SK-N-SH (cell line): ENCODE results near the gene KRCC1. TPM values are rescaled to one million over a fixed set of nuclear protein-coding genes. Genes with fewer than 3 reads are reported as not detected.

ENCODE experiments used
- CTCF ChIA-PET: fragments of 300-600, 350-600 bp; formaldehyde crosslinking; extraction: SDS; loops from one replicate; lab custom pipeline; 2021; lab: Yijun Ruan, JAX
- POLR2A ChIA-PET: fragments of 350-600 bp; sonication (Branson Sonifier 250); formaldehyde crosslinking; extraction: SDS; loops from one replicate; lab custom pipeline; 2020; ENCODE audit warnings: antibody characterized with exemption, inconsistent platforms; lab: Yijun Ruan, JAX
- DNase-seq: peaks from one replicate; pipeline ENCODE4 v3.0.0; 2012
- H2AFZ ChIP-seq: fragments of 200-600 bp; sonication (generic); 2 replicates; pipeline ENCODE4 v1.8.1; 2016; ENCODE audit warnings: antibody characterized with exemption, mild to moderate bottlenecking, low read depth
- H3F3A ChIP-seq: fragments of 200-600 bp; sonication (generic); replicated peaks from 2 replicates; pipeline ENCODE3; 2016; ENCODE audit warnings: antibody characterized with exemption, mild to moderate bottlenecking; ENCODE audit not compliant: insufficient read depth
- H3K27ac ChIP-seq, 2 experiments: fragments of 200-500 bp in 1 of 2; fragments of 200-600 bp in 1 of 2; sonication (Bioruptor generic) in 1 of 2; sonication (generic), shearing (Covaris generic) in 1 of 2; 2 replicates each; pipeline versions ENCODE4 v1.5.1 to v1.6.1; 2014 to 2016; ENCODE audit warnings: low read depth in 2 of 2, inconsistent platforms in 1 of 2, low read length in 1 of 2, mild to moderate bottlenecking in 1 of 2, mixed read lengths in 1 of 2
- H3K27me3 ChIP-seq: fragments of 200-600 bp; sonication (generic), shearing (Covaris generic); 2 replicates; pipeline ENCODE4 v1.6.1; 2016; ENCODE audit warnings: mixed run types; ENCODE audit not compliant: insufficient read depth
- H3K36me3 ChIP-seq, 2 experiments: fragments of 200-500 bp in 1 of 2; fragments of 200-600 bp in 1 of 2; sonication (Bioruptor generic) in 1 of 2; sonication (generic) in 1 of 2; replicated peaks in 1 of 2; 2 replicates each; pipeline versions ENCODE3 to v1.5.1; 2014 to 2016; ENCODE audit warnings: low read length in 1 of 2, mild to moderate bottlenecking in 1 of 2; ENCODE audit not compliant: insufficient read depth in 2 of 2, control insufficient read depth in 1 of 2
- H3K4me1 ChIP-seq, 2 experiments: fragments of 200-500 bp in 1 of 2; fragments of 200-600 bp in 1 of 2; sonication (Bioruptor generic) in 1 of 2; sonication (generic), shearing (Covaris generic) in 1 of 2; 2 replicates each; pipeline versions ENCODE4 v1.5.1 to v1.6.1; 2014 to 2016; ENCODE audit warnings: low read depth in 1 of 2, low read length in 1 of 2, mixed run types in 1 of 2; ENCODE audit not compliant: insufficient read depth in 2 of 2, control insufficient read depth in 1 of 2
- H3K4me2 ChIP-seq: fragments of 200-600 bp; sonication (generic), shearing (Covaris generic); 2 replicates; pipeline ENCODE4 v1.6.1; 2017; ENCODE audit warnings: mixed run types
- H3K4me3 ChIP-seq, 2 experiments: fragments of 200-500 bp in 1 of 2; fragments of 200-600 bp in 1 of 2; sonication (Bioruptor generic) in 1 of 2; sonication (generic), shearing (Covaris generic) in 1 of 2; 2 replicates each; pipeline versions ENCODE4 v1.5.1 to v1.8.1; 2014 to 2016; ENCODE audit warnings: low read depth in 2 of 2, inconsistent platforms in 1 of 2, low read length in 1 of 2, mild to moderate bottlenecking in 1 of 2, mixed read lengths in 1 of 2, moderate library complexity in 1 of 2
- H3K79me2 ChIP-seq: fragments of 200-600 bp; sonication (generic); 2 replicates; pipeline ENCODE4 v1.8.1; 2017; ENCODE audit warnings: mild to moderate bottlenecking; ENCODE audit not compliant: insufficient read depth
- H3K9ac ChIP-seq: fragments of 200-600 bp; sonication (generic); 2 replicates; pipeline ENCODE4 v1.6.1; 2017; ENCODE audit warnings: mixed run types
- H3K9me2 ChIP-seq: fragments of 200-600 bp; sonication (generic); 2 replicates; pipeline ENCODE4 v1.6.1; 2017; ENCODE audit warnings: mixed run types
- H3K9me3 ChIP-seq: fragments of 200-600 bp; sonication (generic); 2 replicates; pipeline ENCODE4 v1.6.1; 2017; ENCODE audit warnings: mixed run types, mild to moderate bottlenecking, moderate library complexity
- H4K20me1 ChIP-seq: fragments of 200-600 bp; sonication (generic); 2 replicates; pipeline ENCODE4 v1.6.1; 2017; ENCODE audit warnings: mild to moderate bottlenecking, mixed run types; ENCODE audit not compliant: insufficient read depth
- ELF1 ChIP-seq: IDR thresholded peaks from 2 replicates; pipeline ENCODE4 v1.4.0; 2012
- EP300 ChIP-seq, 2 experiments: IDR thresholded peaks; 2 replicates each; pipeline versions ENCODE4 v1.4.0 to v1.6.1; 2012; ENCODE audit warnings: borderline replicate concordance in 1 of 2, low read depth in 1 of 2, low read length in 1 of 2
- EZH2phosphoT487 ChIP-seq: fragments of 200-600 bp; sonication (generic); IDR thresholded peaks from 2 replicates; pipeline ENCODE4 v1.6.1; 2017; ENCODE audit warnings: low read depth, mixed run types, mild to moderate bottlenecking, antibody characterized with exemption, moderate library complexity, borderline replicate concordance
- FOXJ3 ChIP-seq: sonication (generic); formaldehyde crosslinking; IDR thresholded peaks from 2 replicates; pipeline ENCODE4 v1.5.1; 2020; ENCODE audit warnings: mild to moderate bottlenecking, missing genetic modification reagents
- FOXM1 ChIP-seq: IDR thresholded peaks from 2 replicates; pipeline ENCODE4 v1.4.0; 2012; ENCODE audit warnings: low read depth, mild to moderate bottlenecking
- GABPA ChIP-seq: IDR thresholded peaks from 2 replicates; pipeline ENCODE4 v1.4.0; 2012; ENCODE audit warnings: low read depth, mild to moderate bottlenecking
- GATA2 ChIP-seq: sonication (generic); formaldehyde crosslinking; IDR thresholded peaks from 2 replicates; pipeline ENCODE4 v1.5.0; 2020; ENCODE audit warnings: mild to moderate bottlenecking, missing genetic modification reagents
- JUND ChIP-seq: IDR thresholded peaks from 2 replicates; pipeline ENCODE4 v1.4.0; 2012
- MXI1 ChIP-seq: IDR thresholded peaks from 2 replicates; pipeline ENCODE4 v1.6.1; 2012; ENCODE audit warnings: mild to moderate bottlenecking, low read depth, low read length, improper control_type of control experiment
- PBX3 ChIP-seq: IDR thresholded peaks from 2 replicates; pipeline ENCODE4; 2012
- POLR2AphosphoS5 ChIP-seq: IDR thresholded peaks from 2 replicates; pipeline ENCODE4 v1.6.1; 2012; ENCODE audit warnings: low read depth, low read length
- REST ChIP-seq: IDR thresholded peaks from 2 replicates; pipeline ENCODE4 v1.6.1; 2012; ENCODE audit warnings: mild to moderate bottlenecking, low read depth, low read length, moderate library complexity
- RFX5 ChIP-seq: IDR thresholded peaks from 2 replicates; pipeline ENCODE4 v1.6.1; 2012; ENCODE audit warnings: mild to moderate bottlenecking, improper control_type of control experiment, low read length
- RXRA ChIP-seq: IDR thresholded peaks from 2 replicates; pipeline ENCODE4 v1.4.0; 2012; ENCODE audit warnings: low read depth, mild to moderate bottlenecking, borderline replicate concordance
- SMC3 ChIP-seq: IDR thresholded peaks from 2 replicates; pipeline ENCODE4 v1.6.1; 2012; ENCODE audit warnings: low read depth, low read length, improper control_type of control experiment
- TEAD4 ChIP-seq: IDR thresholded peaks from 2 replicates; pipeline ENCODE4 v1.4.0; 2012; ENCODE audit warnings: mild to moderate bottlenecking, borderline replicate concordance; ENCODE audit not compliant: insufficient read depth
- USF1 ChIP-seq: IDR thresholded peaks from 2 replicates; pipeline ENCODE4 v1.4.0; 2012; ENCODE audit warnings: low read depth, borderline replicate concordance
- USF2 ChIP-seq: fragments of 150-350 bp; IDR thresholded peaks from 2 replicates; pipeline ENCODE4 v1.6.1; 2017; ENCODE audit warnings: antibody characterized with exemption, low read length, low read depth, borderline replicate concordance
- YY1 ChIP-seq: IDR thresholded peaks from 2 replicates; pipeline ENCODE4 v1.4.0; 2012; ENCODE audit warnings: low read depth, mild to moderate bottlenecking
- WGBS: methylation state at CpG from one replicate; pipeline ENCODE4 v1.1.6; 2017; ENCODE audit warnings: low lambda C conversion rate; 5-methylcytosine and 5-hydroxymethylcytosine counted together
- polyA plus RNA-seq, 3 experiments: library from polyadenylated mRNA; depleted of rRNA; stranded (reverse); fragments of >200 nt; gene quantifications; 2 replicates each; pipeline ENCODE4 v1.2.3, GENCODE V29; 2012
- TF ChIP-seq, protein P1 (sequence below): fragments of 200-600 bp; sonication (generic); IDR thresholded peaks from 2 replicates; pipeline ENCODE4 v1.6.1; 2017; ENCODE audit warnings: antibody characterized with exemption, mild to moderate bottlenecking, moderate library complexity
- TF ChIP-seq, protein P2 (sequence below): IDR thresholded peaks from 2 replicates; pipeline ENCODE4 v1.4.0; 2012; ENCODE audit warnings: low read depth, borderline replicate concordance

KRCC1 gene
- polyA plus RNA-seq (2012; rRNA removed) = 10.7 and 16.0 TPM in 2 replicates
- 19.2 and 24.5 TPM in 2 replicates for polyA plus RNA-seq (2012; cell fraction: cytosol; rRNA removed)
- 3.4 and 10.4 TPM in 2 replicates for polyA plus RNA-seq (2012; cell fraction: nucleus; rRNA removed)

DNA sequence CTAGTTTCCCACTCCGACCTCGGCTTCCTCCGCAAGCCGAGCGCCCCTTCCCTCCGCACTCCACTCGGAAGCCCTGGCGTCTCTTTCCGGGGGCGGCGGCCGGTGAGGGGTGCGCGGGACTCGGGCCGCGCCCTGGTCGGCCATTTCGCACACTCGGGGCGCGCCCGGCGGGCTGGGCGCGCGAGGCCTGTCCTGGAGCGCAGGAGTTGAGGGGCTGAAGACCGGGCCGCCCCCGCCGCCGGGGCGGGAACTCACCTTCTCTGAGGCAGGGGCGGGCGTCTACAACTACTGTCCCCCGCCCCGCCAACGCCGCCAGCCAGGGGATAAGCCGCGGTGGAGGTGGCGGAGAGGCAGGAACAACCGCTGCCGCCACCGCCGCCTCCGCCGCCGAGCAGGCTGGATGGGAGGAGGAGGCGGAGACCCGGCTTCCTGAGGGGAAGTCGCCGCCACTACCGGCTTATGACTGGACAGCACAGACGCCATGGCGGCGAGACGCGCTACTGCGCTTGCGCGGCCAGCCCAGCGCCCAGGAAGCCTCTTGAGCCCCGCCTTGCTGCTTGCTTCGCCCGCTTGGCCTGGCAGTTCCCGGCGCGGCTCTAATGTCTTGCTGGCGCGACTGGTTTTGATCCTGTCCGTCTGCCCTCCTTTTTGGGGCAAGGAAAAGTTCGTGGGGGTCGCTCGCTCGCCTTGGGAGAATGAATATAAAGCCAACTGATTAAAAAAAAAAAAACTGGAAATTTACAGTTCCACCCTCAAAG lies at the start of gene KRCC1:
KRCC1 (minus strand) TSS at position 413 of the 758 bp plus-strand sequence. CDS start 27,220 bp downstream, outside the sequence.
- Histone ChIP-seq H3K4me3 (peak within 1 kb of the TSS; percentile 69 to 85), H3K4me2 (peak within 1 kb of the TSS; percentile 92), H3K27me3 (no peaks in the 10 kb centered on the region), H3K9me3 (no peaks in the 10 kb centered on the region), H3K27ac (peak within 1 kb of the TSS; percentile 85 to 88), H3K9ac (peak within 1 kb of the TSS; percentile 99), H3K79me2 (peaks cover 50% of the 10 kb centered on the region), H3K4me1 (peaks cover 15% of the 10 kb centered on the region in 2 experiments), H3K9me2 (no peaks in the 10 kb centered on the region), H3K36me3 (peaks cover 17 to 30% of the 10 kb centered on the region in 2 experiments), H2AFZ (peak within 1 kb of the TSS; percentile 95), H3F3A (peaks cover 4% of the 10 kb centered on the region), H4K20me1 (peaks cover 18% of the 10 kb centered on the region; the same call in 1 of the 2 replicates)
- POLR2A ChIA-PET = interaction anchor here (1.2 kb wide), 1 partner anchor 9 kb away, joined by 4 read pairs; no protein-coding TSS in a partner anchor
- DNase-seq = peak; percentile 96
- CTCF ChIA-PET = interaction anchor here (1.0 to 1.8 kb wide), 5 partner anchors 9 to 399 kb away, joined by 3 to 6 read pairs (median 3); no protein-coding TSS in a partner anchor
- under 1% methylated on average over 19 of the region's 77 CpGs for WGBS
- TF ChIP-seq SMC3 = no peak
- TF ChIP-seq, protein P1, sequence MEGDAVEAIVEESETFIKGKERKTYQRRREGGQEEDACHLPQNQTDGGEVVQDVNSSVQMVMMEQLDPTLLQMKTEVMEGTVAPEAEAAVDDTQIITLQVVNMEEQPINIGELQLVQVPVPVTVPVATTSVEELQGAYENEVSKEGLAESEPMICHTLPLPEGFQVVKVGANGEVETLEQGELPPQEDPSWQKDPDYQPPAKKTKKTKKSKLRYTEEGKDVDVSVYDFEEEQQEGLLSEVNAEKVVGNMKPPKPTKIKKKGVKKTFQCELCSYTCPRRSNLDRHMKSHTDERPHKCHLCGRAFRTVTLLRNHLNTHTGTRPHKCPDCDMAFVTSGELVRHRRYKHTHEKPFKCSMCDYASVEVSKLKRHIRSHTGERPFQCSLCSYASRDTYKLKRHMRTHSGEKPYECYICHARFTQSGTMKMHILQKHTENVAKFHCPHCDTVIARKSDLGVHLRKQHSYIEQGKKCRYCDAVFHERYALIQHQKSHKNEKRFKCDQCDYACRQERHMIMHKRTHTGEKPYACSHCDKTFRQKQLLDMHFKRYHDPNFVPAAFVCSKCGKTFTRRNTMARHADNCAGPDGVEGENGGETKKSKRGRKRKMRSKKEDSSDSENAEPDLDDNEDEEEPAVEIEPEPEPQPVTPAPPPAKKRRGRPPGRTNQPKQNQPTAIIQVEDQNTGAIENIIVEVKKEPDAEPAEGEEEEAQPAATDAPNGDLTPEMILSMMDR = no peak
- TF ChIP-seq FOXM1 = no peak
- no peak for TF ChIP-seq TEAD4
- TF ChIP-seq GATA2 (CRISPR knock-in tag) = no peak
- TF ChIP-seq RFX5 = no peak
- TF ChIP-seq FOXJ3 (CRISPR knock-in tag) = no peak
- no peak for TF ChIP-seq USF2
- peak; percentile 80 for TF ChIP-seq YY1
- TF ChIP-seq PBX3 = peak; percentile 60
- peak; percentile 58 for TF ChIP-seq ELF1
- TF ChIP-seq JUND = no peak
- peak; percentile 91 for TF ChIP-seq POLR2AphosphoS5
- TF ChIP-seq, protein P2, sequence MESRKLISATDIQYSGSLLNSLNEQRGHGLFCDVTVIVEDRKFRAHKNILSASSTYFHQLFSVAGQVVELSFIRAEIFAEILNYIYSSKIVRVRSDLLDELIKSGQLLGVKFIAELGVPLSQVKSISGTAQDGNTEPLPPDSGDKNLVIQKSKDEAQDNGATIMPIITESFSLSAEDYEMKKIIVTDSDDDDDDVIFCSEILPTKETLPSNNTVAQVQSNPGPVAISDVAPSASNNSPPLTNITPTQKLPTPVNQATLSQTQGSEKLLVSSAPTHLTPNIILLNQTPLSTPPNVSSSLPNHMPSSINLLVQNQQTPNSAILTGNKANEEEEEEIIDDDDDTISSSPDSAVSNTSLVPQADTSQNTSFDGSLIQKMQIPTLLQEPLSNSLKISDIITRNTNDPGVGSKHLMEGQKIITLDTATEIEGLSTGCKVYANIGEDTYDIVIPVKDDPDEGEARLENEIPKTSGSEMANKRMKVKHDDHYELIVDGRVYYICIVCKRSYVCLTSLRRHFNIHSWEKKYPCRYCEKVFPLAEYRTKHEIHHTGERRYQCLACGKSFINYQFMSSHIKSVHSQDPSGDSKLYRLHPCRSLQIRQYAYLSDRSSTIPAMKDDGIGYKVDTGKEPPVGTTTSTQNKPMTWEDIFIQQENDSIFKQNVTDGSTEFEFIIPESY = no peak
- no peak for TF ChIP-seq EP300 (IDR thresholded peaks at IDR 0.05; ENCODE audit: borderline replicate concordance in 1 of 2, low read depth in 1 of 2, low read length in 1 of 2)
- TF ChIP-seq GABPA = peak; percentile 77
- TF ChIP-seq EZH2phosphoT487 = no peak
- TF ChIP-seq REST = no peak
- no peak for TF ChIP-seq RXRA
- TF ChIP-seq MXI1 = no peak
- 0 out of 2 replicates have a peak, but pooled peaks have one; percentile 22 for TF ChIP-seq USF1
